Measurements from ENCODE around the gene PAK1IP1.

PAK1IP1 gene

GRCh38 chr6:10696655-10697054 lies 1.9 kb downstream of the PAK1IP1 start:
- peaks cover 26 to 47% of the 10 kb centered on the region in 2 experiments; a peak in 2 of 3 replicates for H3K36me3 ChIP-seq (ENCODE audit: control insufficient read depth in 2 of 2, insufficient read depth in 1 of 2, low read length in 2 of 2)
- H3K4me1 ChIP-seq (ENCODE audit: control insufficient read depth, insufficient read depth, low read length) = peaks cover 4% of the 10 kb centered on the region; the same call in 1 of the 2 replicates
- H3K9me3 ChIP-seq (ENCODE audit: control insufficient read depth, insufficient read depth, low read depth, low read length) = no peaks in the 10 kb centered on the region
- CTCF ChIA-PET = interaction anchor here (1.0 kb wide), 1 partner anchor 186 kb away, joined by 3 read pairs; no protein-coding TSS in a partner anchor
- H3K27ac ChIP-seq (ENCODE audit: extremely low read depth, low read depth, low read length) = no peak overlapping the region
- no peak overlapping the region for H3K4me3 ChIP-seq (ENCODE audit: low read depth, low read length)
- TF ChIP-seq ATF2 (tag by site-specific recombination; IDR thresholded peaks at IDR 0.05; ENCODE audit: low read depth) (no peak), ZNF280C (tag by site-specific recombination; IDR thresholded peaks at IDR 0.05) (no peak), ZNF596 (tag by site-specific recombination; IDR thresholded peaks at IDR 0.05) (no peak), ZNF521 (tag by site-specific recombination; IDR thresholded peaks at IDR 0.05) (no peak), ZNF626 (tag by site-specific recombination; IDR thresholded peaks at IDR 0.05) (no peak), ZNF19 (tag by site-specific recombination; IDR thresholded peaks at IDR 0.05; ENCODE audit: low read depth) (no peak), CTCF (tag by site-specific recombination; IDR thresholded peaks at IDR 0.05) (no peak), SCRT1 (tag by site-specific recombination; IDR thresholded peaks at IDR 0.05; ENCODE audit: borderline replicate concordance) (no peak), ZNF776 (tag by site-specific recombination; IDR thresholded peaks at IDR 0.05; ENCODE audit: borderline replicate concordance) (no peak), ZNF18 (tag by site-specific recombination; IDR thresholded peaks at IDR 0.05) (no peak), ZNF157 (tag by site-specific recombination; IDR thresholded peaks at IDR 0.05) (no peak), ZBTB48 (tag by site-specific recombination; IDR thresholded peaks at IDR 0.05) (no peak), GLIS1 (tag by site-specific recombination; IDR thresholded peaks at IDR 0.05) (no peak), ZNF214 (tag by site-specific recombination; IDR thresholded peaks at IDR 0.05; ENCODE audit: borderline replicate concordance) (no peak), ZFP3 (tag by site-specific recombination; IDR thresholded peaks at IDR 0.05; ENCODE audit: low read depth) (no peak)
- POLR2A ChIA-PET = no interaction called here

GRCh38 chr6:10713962-10714361 lies 19.2 kb downstream of the PAK1IP1 start:
- ChIA-PET CTCF (interaction anchor here (0.7 kb wide), 1 partner anchor 209 kb away, joined by 3 read pairs; no protein-coding TSS in a partner anchor), POLR2A (no interaction called here)
- Histone ChIP-seq H3K9me3 (ENCODE audit: control insufficient read depth, insufficient read depth, low read depth, low read length) (no peaks in the 10 kb centered on the region), H3K4me1 (ENCODE audit: control insufficient read depth, insufficient read depth, low read length) (no peaks in the 10 kb centered on the region), H3K27ac (ENCODE audit: extremely low read depth, low read depth, low read length) (no peak overlapping the region), H3K36me3 (ENCODE audit: control insufficient read depth in 2 of 2, insufficient read depth in 1 of 2, low read length in 2 of 2) (peaks cover 9 to 14% of the 10 kb centered on the region in 2 experiments), H3K4me3 (ENCODE audit: low read depth, low read length) (no peak overlapping the region)
- TF ChIP-seq ZNF146 (tag by site-specific recombination; IDR thresholded peaks at IDR 0.05) = no peak
- TF ChIP-seq AEBP2 (tag by site-specific recombination; IDR thresholded peaks at IDR 0.05; ENCODE audit: borderline replicate concordance) = no peak
- TF ChIP-seq ZNF571 (tag by site-specific recombination; IDR thresholded peaks at IDR 0.05) = no peak
- no peak for TF ChIP-seq ZNF114 (tag by site-specific recombination; IDR thresholded peaks at IDR 0.05)
- no peak for TF ChIP-seq ZBTB49 (tag by site-specific recombination; IDR thresholded peaks at IDR 0.05; ENCODE audit: low read depth)
- TF ChIP-seq SP7 (tag by site-specific recombination; IDR thresholded peaks at IDR 0.05) = no peak
- no peak for TF ChIP-seq ATF2 (tag by site-specific recombination; IDR thresholded peaks at IDR 0.05; ENCODE audit: low read depth)
- no peak for TF ChIP-seq ZSCAN16 (tag by site-specific recombination; IDR thresholded peaks at IDR 0.05)
- no peak for TF ChIP-seq ZNF560 (tag by site-specific recombination; IDR thresholded peaks at IDR 0.05; ENCODE audit: borderline replicate concordance)

Measured in HEK293 (cell line).